ENCODE results near the gene NUP205. TPM values are rescaled to one million over a fixed set of nuclear protein-coding genes. Genes with fewer than 3 reads are reported as not detected.
A peak's percentile ranks its signal among the peaks of the same experiment; 100 is the strongest.

The NUP205 gene
- total and polyA plus RNA-seq, 2 of the 13 experiments (the other 11 are each of a cell fraction or from before 2014, with no cell fraction given), result 46.2 to 87.2 TPM

GRCh38 chr7:135557455-135558336, at the start of gene NUP205 (continued):
- TF ChIP-seq HMGXB3 (CRISPR knock-in tag; IDR thresholded peaks at IDR 0.05; ENCODE audit: borderline replicate concordance) (peak; percentile 51; the same call in 1 of the 2 replicates), GATA4 (IDR thresholded peaks at IDR 0.05; ENCODE audit: borderline replicate concordance, low read depth) (no peak; the same call in 1 of the 2 replicates), RARA (CRISPR knock-in tag; IDR thresholded peaks at IDR 0.05) (0 out of 2 replicates have a peak, but pooled peaks have one; percentile 40), NFE2L2 (IDR thresholded peaks at IDR 0.05; ENCODE audit: low read length) (no peak), KAT2B (IDR thresholded peaks at IDR 0.05; ENCODE audit: borderline replicate concordance, low read depth, low read length) (no peak), ZNF879 (CRISPR knock-in tag; IDR thresholded peaks at IDR 0.05) (no peak), ZNF138 (CRISPR knock-in tag; IDR thresholded peaks at IDR 0.05; ENCODE audit: low read depth) (no peak), ELF4 (CRISPR knock-in tag; IDR thresholded peaks at IDR 0.05; ENCODE audit: borderline replicate concordance) (0 out of 2 replicates have a peak, but pooled peaks have one; percentile 20), ATF4 (CRISPR knock-in tag; IDR thresholded peaks at IDR 0.05) (peak in 1 of 2 experiments; percentile 58; a peak in 2 of 4 replicates), ZFP36L1 (CRISPR knock-in tag; IDR thresholded peaks at IDR 0.05) (peak; percentile 87; the same call in 1 of the 2 replicates), MTA3 (CRISPR knock-in tag; IDR thresholded peaks at IDR 0.05) (no peak), ZNF503 (CRISPR knock-in tag; IDR thresholded peaks at IDR 0.05) (0 out of 2 replicates have a peak, but pooled peaks have one; percentile 27), KDM1A (CRISPR knock-in tag; IDR thresholded peaks at IDR 0.05) (no peak), RFX1 (IDR thresholded peaks at IDR 0.05) (no peak), ZNF598 (CRISPR knock-in tag; IDR thresholded peaks at IDR 0.05; ENCODE audit: borderline replicate concordance) (peak; percentile 88; the same call in 1 of the 2 replicates), PCBP1 (IDR thresholded peaks at IDR 0.05; ENCODE audit: borderline replicate concordance, low read depth, low read length) (no peak), ZNF557 (CRISPR knock-in tag; IDR thresholded peaks at IDR 0.05) (no peak; the same call in 1 of the 2 replicates), THRA (CRISPR knock-in tag; IDR thresholded peaks at IDR 0.05; ENCODE audit: borderline replicate concordance) (0 out of 2 replicates have a peak, but pooled peaks have one; percentile 28), ZBTB7B (CRISPR knock-in tag; IDR thresholded peaks at IDR 0.05) (peak; percentile 37; the same call in 1 of the 2 replicates), FIP1L1 (IDR thresholded peaks at IDR 0.05; ENCODE audit: borderline replicate concordance, insufficient read depth, low read depth, low read length) (no peak), RELA (CRISPR knock-in tag; IDR thresholded peaks at IDR 0.05) (0 out of 2 replicates have a peak, but pooled peaks have one; percentile 67)

Data from HepG2 (cell line).